ENCODE data around the gene DIPK1C.

DIPK1C gene

DNA sequence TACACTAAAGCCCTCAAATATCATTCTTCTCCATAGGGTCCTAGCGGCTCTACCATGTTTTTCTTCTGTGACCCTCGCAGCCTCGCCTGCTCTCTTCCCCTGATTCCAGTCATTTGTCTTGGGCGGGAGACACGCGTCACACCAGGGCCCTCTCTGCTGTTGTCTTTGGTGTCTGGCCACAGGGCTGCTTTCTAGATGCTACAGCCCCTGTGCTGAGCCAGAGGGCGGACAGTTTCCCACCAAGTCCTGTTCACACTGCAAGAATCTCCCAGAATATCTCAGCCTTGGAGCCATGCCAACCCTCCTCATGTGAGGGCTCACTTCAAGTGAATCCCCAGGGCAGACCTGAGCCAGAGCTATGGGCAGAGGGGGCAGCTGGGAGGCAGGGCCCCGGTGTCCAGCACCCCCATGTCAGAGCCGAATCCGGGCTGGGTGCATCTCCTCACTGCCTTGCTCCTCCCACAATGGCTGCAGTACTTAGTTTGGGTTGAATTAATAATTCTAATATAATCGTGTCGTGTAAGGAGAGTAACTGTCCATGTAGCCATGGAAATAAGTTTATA, 42.1 kb downstream of the DIPK1C start:
- DNase-seq = no peak

DNA sequence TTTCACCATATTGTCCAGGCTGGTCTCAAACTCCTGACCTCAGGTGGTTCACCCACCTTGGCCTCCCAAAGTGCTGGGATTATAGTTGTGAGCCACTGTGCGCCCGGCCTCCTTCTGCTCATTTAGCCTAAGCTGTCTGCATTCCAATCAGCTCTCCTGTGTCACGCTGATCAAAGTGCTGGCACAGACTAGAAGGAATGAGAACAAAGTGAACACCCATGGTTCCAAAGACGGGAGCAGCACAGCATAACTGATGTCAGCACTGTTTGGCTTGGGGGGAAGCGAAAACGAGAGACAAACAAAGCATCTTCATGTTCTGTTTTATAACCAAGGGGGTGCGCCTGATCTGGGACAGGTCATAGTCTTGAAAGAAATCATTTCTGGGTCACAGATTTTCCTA, 43.3 kb downstream of the DIPK1C start:
- no peak for DNase-seq

GRCh38 chr18:74412116-74412880, 44.8 kb downstream of the DIPK1C start:
- DNase-seq = no peak

DNA sequence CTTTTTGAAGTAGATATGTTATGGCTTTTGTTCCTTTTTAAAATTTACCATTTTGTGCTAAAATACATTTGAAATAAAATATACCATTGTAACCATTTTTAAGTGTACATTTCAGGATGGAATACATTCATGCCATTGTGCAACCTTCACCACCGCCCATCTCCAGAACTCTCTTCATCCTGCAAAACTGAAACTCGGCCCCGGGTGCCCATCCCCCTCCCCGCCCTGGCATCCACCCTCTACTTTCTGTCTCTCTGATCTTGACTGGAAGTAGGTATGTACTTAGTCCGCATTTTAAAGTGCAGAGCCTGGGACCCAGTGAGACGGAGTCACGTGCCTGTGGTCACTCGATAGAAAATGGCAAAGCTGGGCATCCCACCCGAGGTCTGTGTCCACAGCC, 45.6 kb downstream of the DIPK1C start:
- no peak for DNase-seq

DNA sequence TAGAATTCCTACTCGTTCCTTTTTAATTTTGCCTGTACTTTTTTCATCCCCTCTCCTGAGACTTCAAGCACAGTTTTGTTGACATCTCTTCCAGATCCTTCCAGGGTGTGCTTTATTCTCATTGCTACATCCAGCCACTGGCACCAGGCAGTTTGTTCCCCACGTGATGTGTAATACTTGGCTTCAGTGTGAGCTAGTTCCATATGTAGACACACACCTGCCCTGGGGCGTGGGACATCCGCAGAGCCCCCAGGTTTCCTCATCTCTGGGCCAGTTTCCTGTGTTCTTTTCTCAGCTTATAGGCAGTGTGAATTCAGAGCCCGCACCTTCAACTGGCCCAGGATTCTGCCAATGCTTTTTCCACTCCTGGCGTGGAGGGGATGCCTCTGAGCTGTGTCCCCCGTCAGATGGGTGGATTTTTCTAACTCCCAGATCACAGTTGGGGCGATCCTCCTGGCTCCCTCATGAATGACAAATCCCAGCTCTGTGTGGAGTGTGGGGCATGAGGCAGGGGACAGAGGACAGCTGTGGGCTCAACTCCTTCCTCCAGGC, 46.6 kb downstream of the DIPK1C start:
- DNase-seq = no peak

GRCh38 chr18:74407888-74408287, 49.2 kb downstream of the DIPK1C start:
- DNase-seq = no peak

DNA sequence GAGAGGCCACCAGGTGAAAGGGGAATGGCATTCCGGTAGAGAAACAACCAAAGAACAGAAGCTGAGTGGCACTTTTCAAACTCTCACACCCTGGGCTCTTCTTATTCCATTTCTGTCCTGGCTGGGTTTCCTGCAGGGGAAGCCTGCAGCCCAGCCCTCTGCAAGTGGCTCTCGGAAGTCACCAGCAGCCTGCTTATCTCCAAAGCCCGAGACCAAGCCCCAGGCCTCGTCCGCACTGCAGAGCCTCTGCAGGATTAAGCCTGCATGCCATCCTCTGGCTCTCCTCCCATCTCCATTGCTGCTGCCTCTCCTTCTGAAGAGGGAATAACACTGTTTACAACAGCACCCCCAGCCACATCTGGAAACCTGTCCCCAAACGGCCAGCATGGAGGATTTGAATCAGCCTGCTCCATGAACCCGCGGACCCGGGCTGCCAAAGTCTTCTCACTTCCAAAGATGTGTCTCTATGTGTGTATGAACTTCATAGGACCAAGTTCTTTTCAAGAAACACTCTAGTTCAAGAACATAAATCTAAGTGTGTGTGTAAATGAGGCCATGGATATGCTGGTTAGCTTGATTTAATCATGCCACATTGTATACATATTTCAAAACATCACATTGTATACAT, 54.2 kb downstream of the DIPK1C start:
- peak; percentile 73 for DNase-seq

DNA sequence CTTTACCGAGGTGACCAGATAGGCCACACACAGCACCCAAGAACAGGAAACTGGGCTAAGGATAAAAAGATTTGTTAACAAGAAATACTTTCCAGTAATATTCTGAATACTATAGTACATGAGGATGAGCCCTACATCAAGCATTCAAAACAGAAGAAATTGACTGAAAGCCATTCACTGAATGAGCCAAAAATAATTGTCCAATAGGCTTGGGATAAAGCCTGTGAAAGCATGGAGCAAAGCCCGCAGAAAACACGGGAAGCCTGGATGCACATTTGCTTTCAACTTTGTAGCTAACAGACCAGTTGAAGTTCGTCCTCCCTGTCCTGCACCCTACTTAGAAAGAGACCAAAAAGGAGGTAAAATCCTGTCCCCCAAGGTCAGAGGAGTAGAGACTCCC, 56.3 kb downstream of the DIPK1C start:
- DNase-seq = no peak

DNA sequence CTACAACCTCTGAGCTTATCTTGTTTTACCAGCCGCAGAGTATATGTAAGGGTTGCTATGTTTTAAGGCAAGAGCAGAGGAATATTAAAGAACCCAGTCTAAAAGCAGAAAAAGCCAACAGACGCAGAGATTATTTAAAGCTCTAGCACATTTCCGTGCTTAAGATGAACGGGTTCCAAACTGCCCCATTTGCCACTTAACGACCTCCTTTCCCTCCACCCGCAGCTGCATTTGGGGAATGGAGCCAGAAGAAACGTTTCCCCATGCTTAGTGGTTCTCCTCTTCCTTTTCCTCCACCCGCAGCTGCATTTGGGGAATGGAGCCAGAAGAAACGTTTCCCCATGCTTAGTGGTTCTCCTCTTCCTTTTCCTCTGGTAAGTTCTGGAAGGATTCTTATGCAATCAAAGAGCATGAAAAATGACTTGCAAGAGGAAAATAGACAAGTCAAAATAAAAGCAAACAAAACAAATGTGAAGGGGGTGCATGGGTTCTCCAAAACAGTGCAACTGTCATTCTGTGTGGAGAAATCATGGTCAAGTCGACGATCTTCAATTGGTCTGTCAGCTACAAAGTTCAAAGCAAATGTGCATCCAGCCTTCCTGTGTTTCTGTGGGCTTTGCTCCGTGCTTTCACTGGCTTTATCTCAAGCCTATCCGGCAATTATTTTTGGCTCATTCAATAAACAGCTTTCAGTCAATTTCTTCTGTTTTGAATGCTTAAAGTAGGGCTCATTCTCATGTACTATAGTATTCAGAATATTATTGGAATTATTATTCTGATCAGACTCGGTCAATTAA, 57.8 kb downstream of the DIPK1C start:
- peak; percentile 48 for DNase-seq

DNA sequence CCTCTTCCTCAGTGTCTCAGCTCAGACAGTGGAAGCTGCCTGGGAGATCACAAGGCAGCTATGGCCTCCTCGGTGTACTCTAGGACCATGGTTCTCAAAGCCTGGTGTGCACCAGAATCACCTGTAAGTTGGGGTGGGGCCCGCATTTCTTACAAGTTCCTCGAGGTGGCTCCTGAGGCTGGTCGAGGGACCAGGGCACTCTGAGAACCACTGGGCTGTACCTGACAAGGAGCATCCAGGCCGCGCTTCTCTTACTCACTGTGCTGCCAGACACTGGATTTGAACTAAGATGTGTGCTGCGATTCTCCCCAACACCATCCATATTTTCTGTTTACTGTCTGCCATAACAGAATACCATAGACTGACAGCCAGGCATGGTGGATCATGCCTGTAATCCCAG, 59.5 kb downstream of the DIPK1C start:
- DNase-seq = no peak

- DNase-seq = peak; percentile 8
These were observed 60.6 kb downstream of the DIPK1C start for GRCh38 chr18:74396171-74397169.

DNA sequence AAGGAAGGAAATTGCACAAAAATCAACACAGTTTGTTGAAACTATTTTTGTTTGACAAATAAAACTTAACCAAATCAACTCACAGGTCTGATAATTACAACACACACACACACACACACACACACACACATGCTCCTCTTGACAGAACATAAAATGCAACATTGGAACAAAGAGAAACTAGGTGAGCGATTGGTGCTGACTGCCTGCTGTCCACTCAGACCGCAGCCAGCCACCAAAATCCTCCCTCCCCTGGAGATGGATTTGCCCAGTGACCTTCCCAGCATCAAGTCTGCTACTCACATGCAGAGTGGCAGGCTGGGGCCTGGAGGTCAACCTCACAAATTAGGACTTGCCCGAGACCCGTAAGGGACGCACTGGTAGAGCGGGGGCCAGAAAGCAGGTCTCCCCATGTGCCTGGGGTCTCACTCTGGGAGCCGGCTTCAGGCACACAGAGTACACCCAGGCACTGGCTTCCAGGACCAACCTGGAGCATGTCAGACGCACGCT, 61.4 kb downstream of the DIPK1C start:
- no peak for DNase-seq

DNA sequence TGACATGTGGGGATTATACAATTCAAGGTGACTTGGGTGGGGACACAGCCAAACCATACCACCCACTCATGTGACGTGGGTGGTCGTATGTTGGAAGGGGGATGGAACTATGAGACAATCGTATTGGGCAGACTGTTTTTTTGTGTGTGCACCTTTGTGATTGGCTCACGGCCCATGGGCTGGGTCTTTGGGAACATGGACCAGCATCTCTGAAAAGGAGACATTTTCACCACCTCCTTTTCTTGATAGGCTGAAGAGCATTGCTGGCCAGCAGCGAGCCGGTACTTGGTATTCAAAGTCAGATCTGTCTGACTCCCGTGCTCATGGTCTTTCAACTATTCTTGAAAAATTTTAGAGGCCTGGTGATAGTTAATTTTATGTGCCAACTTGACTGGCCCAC, 62.1 kb downstream of the DIPK1C start:
- DNase-seq = no peak

DNA sequence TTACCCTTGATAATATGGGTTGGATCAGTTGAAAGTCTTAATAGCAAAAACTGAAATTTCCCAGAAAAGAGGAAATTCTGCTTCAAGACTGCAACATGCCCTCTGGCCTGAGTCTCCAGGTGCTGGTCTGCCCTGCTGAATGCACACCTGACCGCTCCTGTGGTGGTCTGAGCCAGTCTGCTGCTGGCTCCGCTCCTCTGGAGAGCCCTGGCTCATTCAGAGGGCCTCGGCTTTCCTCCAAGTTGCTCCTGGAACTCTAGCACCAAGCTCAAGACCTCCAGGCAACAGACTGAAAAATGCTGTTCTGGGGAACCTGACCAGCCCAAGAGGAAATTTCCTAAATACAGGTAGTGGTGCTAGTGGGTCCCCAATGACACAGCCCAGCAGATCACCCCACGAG, 64.8 kb downstream of the DIPK1C start:
- DNase-seq = no peak

- DNase-seq = no peak
These were observed 66.2 kb downstream of the DIPK1C start for GRCh38 chr18:74390900-74391299.

DNA sequence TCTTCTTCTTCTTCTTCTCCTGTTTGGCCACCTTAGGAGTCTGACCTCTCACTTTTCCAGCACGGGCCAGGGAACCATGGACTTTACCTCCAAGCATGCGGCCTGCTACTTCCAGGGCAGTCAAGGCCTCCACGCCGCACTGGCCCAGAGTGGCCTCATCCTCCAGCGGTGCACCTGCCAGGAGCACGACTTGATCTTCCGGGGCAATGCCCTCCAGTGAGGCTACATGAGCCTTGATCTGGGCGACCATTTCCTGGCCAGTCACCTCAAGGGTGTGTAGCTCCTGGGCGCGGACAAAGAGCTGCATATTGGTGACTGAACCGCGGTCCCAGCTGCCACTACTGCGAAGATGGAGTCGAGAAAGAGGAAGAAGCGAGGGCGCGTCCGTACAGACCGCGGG, 67.1 kb downstream of the DIPK1C start:
- DNase-seq = no peak

DNA sequence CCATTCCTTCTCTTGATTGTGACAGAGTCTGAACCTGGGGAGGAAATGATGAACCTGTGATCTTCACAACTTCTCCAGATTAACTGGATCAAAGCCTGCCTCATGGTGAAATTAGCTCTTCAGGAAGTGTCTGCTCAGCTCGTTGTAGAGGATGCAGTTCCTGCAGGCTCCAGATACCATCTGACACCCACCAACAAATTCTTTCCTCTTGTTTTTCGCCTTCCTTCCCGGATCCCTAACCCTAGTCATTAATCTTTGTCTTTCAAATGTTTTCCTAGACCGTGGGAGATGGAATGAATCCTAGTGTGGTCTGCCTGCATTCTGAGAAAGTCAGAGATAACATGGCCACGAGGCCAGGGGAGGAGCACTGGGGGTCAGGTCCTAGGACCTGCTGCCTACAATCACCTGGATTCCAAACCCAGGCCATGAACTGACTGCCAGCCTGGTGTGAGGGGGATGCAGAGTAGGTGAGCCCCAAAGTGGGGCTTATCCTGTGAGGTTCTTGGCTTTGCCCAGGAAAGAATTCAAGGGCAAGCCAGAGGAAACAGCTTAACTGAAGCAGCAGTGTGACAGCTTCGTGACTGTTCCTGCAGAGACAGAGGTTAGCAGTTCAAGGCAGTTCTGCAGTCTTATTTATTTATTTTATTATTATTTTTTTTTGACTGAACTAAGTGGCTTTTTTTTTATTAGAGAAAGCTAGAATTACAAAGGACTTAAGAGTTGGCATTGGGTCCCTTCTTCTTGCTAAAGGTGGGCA, 67.8 kb downstream of the DIPK1C start:
- DNase-seq = no peak

DNA sequence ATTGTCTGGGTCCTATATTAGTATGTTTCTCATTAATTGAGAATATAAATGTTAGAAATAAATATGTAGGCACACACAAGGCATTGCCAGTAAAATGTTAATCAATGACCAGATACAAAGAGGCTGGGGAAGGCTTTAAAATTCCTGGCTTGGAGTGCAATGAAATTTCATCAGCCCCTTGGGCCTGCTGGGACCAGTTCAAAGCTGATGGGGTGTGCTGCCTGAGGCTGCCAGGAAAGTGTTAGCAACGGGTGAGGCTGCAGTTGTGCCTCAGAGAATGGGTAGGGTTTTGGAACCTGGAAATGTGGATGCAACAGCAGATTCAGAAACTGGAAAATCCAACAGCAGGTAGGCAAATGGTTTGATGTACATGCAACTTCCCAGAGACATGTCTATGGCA, 68.9 kb downstream of the DIPK1C start:
- no peak for DNase-seq

GRCh38 chr18:74387383-74387782, 69.7 kb downstream of the DIPK1C start:
- DNase-seq = no peak
